DND-41 (cell line): Measurements from ENCODE around the gene KIF17.

Source experiments
- ATAC-seq: fragments of 200-7000 bp; cut with Tn5 transposase; 3 replicates; pipeline ENCODE4 v1.9.1; 2021; ENCODE audit warnings: low read depth; ENCODE audit not compliant: insufficient read depth
- DNase-seq: peaks from one replicate; pipeline ENCODE4 v3.0.0-alpha.2; 2020
- H2AFZ ChIP-seq: 2 replicates; pipeline ENCODE4 v1.6.0; 2012; ENCODE audit warnings: low read depth, low read length
- H3K27ac ChIP-seq: 2 replicates; pipeline ENCODE4 v1.5.1; 2012; ENCODE audit warnings: low read length, inconsistent platforms
- H3K27me3 ChIP-seq: fragments of 200-600 bp; sonication (generic); 2 replicates; pipeline ENCODE4 v1.6.0; 2012; ENCODE audit warnings: low read length, mild to moderate bottlenecking, inconsistent platforms; ENCODE audit not compliant: insufficient read depth, poor library complexity
- H3K36me3 ChIP-seq: 2 replicates; pipeline ENCODE4 v1.5.1; 2012; ENCODE audit warnings: low read length, inconsistent platforms; ENCODE audit not compliant: insufficient read depth
- H3K4me1 ChIP-seq: 2 replicates; pipeline ENCODE4 v1.5.1; 2012; ENCODE audit warnings: mild to moderate bottlenecking, low read length; ENCODE audit not compliant: insufficient read depth
- H3K4me2 ChIP-seq: 2 replicates; pipeline ENCODE4 v1.6.0; 2012; ENCODE audit warnings: mild to moderate bottlenecking, moderate library complexity, low read length, inconsistent platforms; ENCODE audit not compliant: insufficient read depth
- H3K4me3 ChIP-seq, 2 experiments: fragments of 200-600 bp in 1 of 2; shearing (Covaris generic) in 1 of 2; 2 replicates each; pipeline ENCODE4 v1.5.1; 2012 to 2016; ENCODE audit warnings: inconsistent platforms in 2 of 2, low read length in 2 of 2, mild to moderate bottlenecking in 2 of 2, low read depth in 1 of 2, moderate library complexity in 1 of 2
- H3K79me2 ChIP-seq: 2 replicates; pipeline ENCODE4 v1.6.0; 2012; ENCODE audit warnings: low read length, inconsistent platforms; ENCODE audit not compliant: insufficient read depth
- H3K9ac ChIP-seq: 2 replicates; pipeline ENCODE4 v1.6.0; 2012; ENCODE audit warnings: low read depth, mild to moderate bottlenecking, inconsistent platforms, low read length, moderate library complexity
- H3K9me3 ChIP-seq: 2 replicates; pipeline ENCODE4 v1.5.1; 2012; ENCODE audit warnings: low read length, moderate library complexity, mild to moderate bottlenecking, inconsistent platforms; ENCODE audit not compliant: insufficient read depth, severe bottlenecking
- H4K20me1 ChIP-seq: 2 replicates; pipeline ENCODE4 v1.6.0; 2012; ENCODE audit warnings: low read length; ENCODE audit not compliant: insufficient read depth
- EZH2 ChIP-seq: IDR thresholded peaks from 3 replicates; pipeline ENCODE4 v1.6.1; 2012; ENCODE audit warnings: borderline replicate concordance, low read depth, mild to moderate bottlenecking, moderate library complexity, low read length, inconsistent platforms; ENCODE audit not compliant: severe bottlenecking
- TF ChIP-seq, protein P1 (sequence below): IDR thresholded peaks from 2 replicates; pipeline ENCODE4 v1.5.1; 2012; ENCODE audit warnings: borderline replicate concordance, low read length, moderate library complexity, mild to moderate bottlenecking; ENCODE audit not compliant: poor library complexity, severe bottlenecking; ENCODE audit errors: extremely low read depth

KIF17 gene

GRCh38 chr1:20663969-20664715 lies 53.7 kb downstream of the KIF17 start:
- Histone ChIP-seq H3K27ac (no peak overlapping the region), H3K4me3 (no peak overlapping the region), H2AFZ (no peak overlapping the region), H3K36me3 (peaks cover 9% of the 10 kb centered on the region), H4K20me1 (no peaks in the 10 kb centered on the region), H3K4me1 (peaks cover 33% of the 10 kb centered on the region), H3K27me3 (no peaks in the 10 kb centered on the region), H3K9ac (no peak overlapping the region), H3K79me2 (peaks cover 29% of the 10 kb centered on the region), H3K9me3 (no peaks in the 10 kb centered on the region), H3K4me2 (no peak overlapping the region)
- TF ChIP-seq, protein P1, sequence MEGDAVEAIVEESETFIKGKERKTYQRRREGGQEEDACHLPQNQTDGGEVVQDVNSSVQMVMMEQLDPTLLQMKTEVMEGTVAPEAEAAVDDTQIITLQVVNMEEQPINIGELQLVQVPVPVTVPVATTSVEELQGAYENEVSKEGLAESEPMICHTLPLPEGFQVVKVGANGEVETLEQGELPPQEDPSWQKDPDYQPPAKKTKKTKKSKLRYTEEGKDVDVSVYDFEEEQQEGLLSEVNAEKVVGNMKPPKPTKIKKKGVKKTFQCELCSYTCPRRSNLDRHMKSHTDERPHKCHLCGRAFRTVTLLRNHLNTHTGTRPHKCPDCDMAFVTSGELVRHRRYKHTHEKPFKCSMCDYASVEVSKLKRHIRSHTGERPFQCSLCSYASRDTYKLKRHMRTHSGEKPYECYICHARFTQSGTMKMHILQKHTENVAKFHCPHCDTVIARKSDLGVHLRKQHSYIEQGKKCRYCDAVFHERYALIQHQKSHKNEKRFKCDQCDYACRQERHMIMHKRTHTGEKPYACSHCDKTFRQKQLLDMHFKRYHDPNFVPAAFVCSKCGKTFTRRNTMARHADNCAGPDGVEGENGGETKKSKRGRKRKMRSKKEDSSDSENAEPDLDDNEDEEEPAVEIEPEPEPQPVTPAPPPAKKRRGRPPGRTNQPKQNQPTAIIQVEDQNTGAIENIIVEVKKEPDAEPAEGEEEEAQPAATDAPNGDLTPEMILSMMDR, result no peak
- TF ChIP-seq EZH2, result no peak
- ATAC-seq, result no peak
- DNase-seq, result no peak

GRCh38 chr1:20663365-20663764 lies 54.4 kb downstream of the KIF17 start:
- H3K4me3 ChIP-seq, result no peak overlapping the region
- H3K36me3 ChIP-seq, result peaks cover 16% of the 10 kb centered on the region
- peak; percentile 15 for DNase-seq
- H2AFZ ChIP-seq, result no peak overlapping the region
- no peak for TF ChIP-seq EZH2
- TF ChIP-seq, protein P1, result peak; percentile 37
- H3K4me2 ChIP-seq, result no peak overlapping the region
- no peak for ATAC-seq
- H3K9ac ChIP-seq, result no peak overlapping the region
- H3K27ac ChIP-seq, result no peak overlapping the region
- no peaks in the 10 kb centered on the region for H3K9me3 ChIP-seq
- H3K27me3 ChIP-seq, result no peaks in the 10 kb centered on the region
- peaks cover 37% of the 10 kb centered on the region for H3K79me2 ChIP-seq
- H4K20me1 ChIP-seq, result 0 out of 2 replicates have a peak, but pooled peaks cover 1% of the 10 kb centered on the region
- H3K4me1 ChIP-seq, result peaks cover 40% of the 10 kb centered on the region

DNA sequence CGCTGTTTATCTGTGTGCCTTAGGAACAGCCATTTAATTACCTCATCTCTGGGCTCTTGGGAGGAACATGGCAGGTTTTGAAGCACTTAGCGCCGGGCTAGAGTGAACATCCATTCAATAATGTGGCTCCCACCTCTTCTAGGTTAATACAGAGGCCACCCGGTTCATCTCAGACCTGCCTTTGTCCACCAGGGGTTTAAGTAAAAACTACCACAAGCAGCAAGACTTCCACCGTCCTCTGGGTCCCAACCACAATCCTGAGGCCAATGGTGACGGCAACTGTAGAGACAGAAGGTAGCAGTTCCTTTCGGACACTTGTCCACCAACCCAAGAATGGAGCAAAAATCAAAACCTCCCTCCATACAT lies 55.7 kb downstream of the KIF17 start:
- H3K4me2 ChIP-seq, result peak overlapping the region; percentile 93

More for the DNA sequence above, 55.7 kb downstream of the KIF17 start:
- Histone ChIP-seq H3K4me1 (peaks cover 39% of the 10 kb centered on the region), H3K27ac (peak overlapping the region; percentile 91), H3K4me3 (peak overlapping the region; percentile 53 to 69), H3K9ac (peak overlapping the region; percentile 69), H2AFZ (peak overlapping the region; percentile 93), H3K36me3 (peaks cover 29% of the 10 kb centered on the region), H3K79me2 (peaks cover 49% of the 10 kb centered on the region), H3K27me3 (no peaks in the 10 kb centered on the region), H4K20me1 (peaks cover 13% of the 10 kb centered on the region; the same call in 1 of the 2 replicates), H3K9me3 (no peaks in the 10 kb centered on the region)
- TF ChIP-seq, protein P1, result no peak
- ATAC-seq, result no peak
- no peak for DNase-seq
